Spleen (tissue), 7 donors: ENCODE results near the gene CHD1.

Experiments
- CTCF ChIP-seq, 11 experiments: fragments of 200-600 bp in 7 of 11; fragments of 450-650 bp in 4 of 11; sonication (generic) in 4 of 11; IDR thresholded peaks in 8 of 11; conservative IDR thresholded peaks in 3 of 11; 1 replicate in 7 of 11; 2 replicates in 4 of 11; pipeline versions ENCODE4 v1.4.0 to v1.8.0; 2016 to 2021; ENCODE audit warnings: antibody characterized with exemption in 11 of 11, inconsistent platforms in 4 of 11, mild to moderate bottlenecking in 1 of 11
- POLR2A ChIP-seq, 3 donors: fragments of 450-650 bp; IDR thresholded peaks; one replicate each; pipeline ENCODE4 v1.5.1; 2017; ENCODE audit warnings: antibody characterized with exemption in 3 of 3, mild to moderate bottlenecking in 1 of 3
- donor health status: DM: no; HTN: no; CAD: no; lungs with moderate emphysema.
- donor health status: DM: no; HTN: no; CAD: no.
- donor health status: DM: no; HTN: no; CAD: no.

DNA sequence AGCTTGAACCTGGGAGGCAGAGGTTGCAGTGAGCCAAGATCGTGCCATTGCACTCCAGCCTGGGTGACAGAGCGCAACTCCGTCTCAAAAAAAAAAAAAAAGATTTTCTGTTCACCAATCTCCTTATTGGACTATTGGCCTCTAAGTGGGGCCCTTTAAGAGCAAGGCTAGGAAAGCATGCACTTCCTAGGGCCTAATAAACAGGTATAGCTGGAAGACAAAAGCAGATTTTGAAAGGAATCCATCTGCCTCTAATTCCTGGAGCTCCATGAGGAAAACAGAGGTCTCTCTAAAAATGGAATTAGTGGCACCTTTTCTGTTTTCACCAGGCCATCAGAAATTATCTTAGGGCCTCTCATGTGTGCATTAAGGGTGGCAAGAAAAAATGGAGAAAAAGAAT, 85.3 kb downstream of the CHD1 start:
- no peak for TF ChIP-seq CTCF (IDR thresholded peaks at IDR 0.05 in 8 of 11, conservative IDR thresholded peaks at IDR 0.05 in 3 of 11)
- no peak for TF ChIP-seq POLR2A (IDR thresholded peaks at IDR 0.05)
